Gastroesophageal sphincter (tissue), 3 donors: ENCODE data around the gene LIPN.

Experiments used
- CTCF ChIP-seq, 4 experiments: fragments of 200-600 bp in 2 of 4; fragments of 450-650 bp in 2 of 4; sonication (generic) in 1 of 4; IDR thresholded peaks; one replicate each; pipeline ENCODE4 v1.5.1; 2017 to 2019; ENCODE audit warnings: antibody characterized with exemption in 4 of 4, mild to moderate bottlenecking in 2 of 4, moderate library complexity in 2 of 4
- EP300 ChIP-seq: sonication (generic); formaldehyde crosslinking; IDR thresholded peaks from one replicate; pipeline ENCODE4 v1.6.1; 2017; ENCODE audit warnings: antibody characterized with exemption, mild to moderate bottlenecking
- POLR2A ChIP-seq, 2 donors: fragments of 450-650 bp; IDR thresholded peaks; one replicate each; pipeline ENCODE4 v1.6.1; 2017; ENCODE audit warnings: antibody characterized with exemption in 2 of 2, mild to moderate bottlenecking in 2 of 2, moderate library complexity in 1 of 2

DNA sequence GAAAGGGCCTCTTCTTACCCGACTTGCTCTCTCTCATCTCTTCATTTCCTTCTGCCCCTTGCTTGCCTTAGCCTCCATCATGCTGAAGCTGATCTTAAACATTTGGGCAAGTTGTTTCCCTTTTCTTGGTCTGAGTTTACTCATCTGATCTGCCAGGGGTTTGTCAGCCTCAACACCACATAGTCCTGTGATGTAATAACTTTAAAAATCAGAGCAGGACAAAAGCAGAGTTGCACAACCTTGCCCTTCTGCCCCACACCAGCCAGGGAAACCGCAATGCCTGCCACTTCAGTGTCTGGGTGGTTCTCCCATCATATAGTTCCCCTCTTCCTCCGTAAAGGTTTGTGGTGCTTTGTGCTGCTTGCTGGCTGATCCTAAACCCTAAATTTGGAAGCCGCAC, 32.8 kb downstream of the LIPN start:
- TF ChIP-seq CTCF (IDR thresholded peaks at IDR 0.05), result no peak
- TF ChIP-seq EP300, result no peak
- no peak for TF ChIP-seq POLR2A (IDR thresholded peaks at IDR 0.05)
